Measurements from ENCODE around the gene RPSA. TPM values are rescaled to one million over a fixed set of nuclear protein-coding genes. Genes with fewer than 3 reads are reported as not detected.

RPSA gene
- total RNA-seq, 1 experiment from 2014 or later, result 2,455 TPM

GRCh38 chr3:39415983-39416382 lies 9.5 kb downstream of the RPSA start:
- no peak for DNase-seq (ENCODE audit: low spot score)
- H3K36me3 Mint-ChIP-seq, result peaks cover 28% of the 10 kb centered on the region
- ChIA-PET POLR2A (interaction anchor here (0.6 to 1.0 kb wide), 3 partner anchors 15 to 27 kb away, joined by 3 to 8 read pairs (median 4); no protein-coding TSS in a partner anchor), CTCF (interaction anchor here (0.6 to 3.3 kb wide), 6 partner anchors 9 to 128 kb away, joined by 3 to 17 read pairs (median 6); partner anchors contain the start of gene RPSA)
- no peaks in the 10 kb centered on the region; the same call in 1 of the 2 replicates for H3K27me3 Mint-ChIP-seq (ENCODE audit: low read depth)
- peak overlapping the region; percentile 80; the same call in 1 of the 2 replicates for H3K27ac Mint-ChIP-seq
- peak; percentile 15 for ATAC-seq
- H3K4me3 Mint-ChIP-seq, result no peak overlapping the region
- H3K9me3 Mint-ChIP-seq, result peaks cover 2% of the 10 kb centered on the region; the same call in 1 of the 2 replicates
- peaks cover 27% of the 10 kb centered on the region for H3K4me1 Mint-ChIP-seq
- TF ChIP-seq HMGA2 (CRISPR knock-in tag; IDR thresholded peaks at IDR 0.05) (no peak), ELF4 (CRISPR knock-in tag; IDR thresholded peaks at IDR 0.05; ENCODE audit: low read depth) (no peak), TEAD4 (CRISPR knock-in tag; IDR thresholded peaks at IDR 0.05) (no peak), TEAD1 (CRISPR knock-in tag; IDR thresholded peaks at IDR 0.05) (no peak), OVOL2 (CRISPR knock-in tag; IDR thresholded peaks at IDR 0.05; ENCODE audit: borderline replicate concordance) (no peak), NR2C2 (CRISPR knock-in tag; IDR thresholded peaks at IDR 0.05) (no peak), ZNF532 (CRISPR knock-in tag; IDR thresholded peaks at IDR 0.05; ENCODE audit: borderline replicate concordance) (peak; percentile 66; the same call in 1 of the 2 replicates), ZNF396 (CRISPR knock-in tag; IDR thresholded peaks at IDR 0.05; ENCODE audit: borderline replicate concordance) (no peak), PRDM15 (CRISPR knock-in tag; IDR thresholded peaks at IDR 0.05) (no peak), FOXP4 (CRISPR knock-in tag; IDR thresholded peaks at IDR 0.05) (no peak), ZNF317 (CRISPR knock-in tag; IDR thresholded peaks at IDR 0.05; ENCODE audit: borderline replicate concordance, low read depth) (no peak), RORB (CRISPR knock-in tag; IDR thresholded peaks at IDR 0.05) (no peak), GABPB1 (CRISPR knock-in tag; IDR thresholded peaks at IDR 0.05) (no peak), CBFB (CRISPR knock-in tag; IDR thresholded peaks at IDR 0.05; ENCODE audit: low read depth) (no peak), ZNF219 (CRISPR knock-in tag; IDR thresholded peaks at IDR 0.05; ENCODE audit: borderline replicate concordance) (no peak), E2F5 (CRISPR knock-in tag; IDR thresholded peaks at IDR 0.05) (no peak), ZNF138 (CRISPR knock-in tag; conservative IDR thresholded peaks at IDR 0.05) (no peak), JAZF1 (CRISPR knock-in tag; IDR thresholded peaks at IDR 0.05) (no peak), FOXJ3 (CRISPR knock-in tag; IDR thresholded peaks at IDR 0.05; ENCODE audit: borderline replicate concordance) (no peak; the same call in 1 of the 2 replicates), SP1 (CRISPR knock-in tag; conservative IDR thresholded peaks at IDR 0.05) (no peak), CREB1 (CRISPR knock-in tag; IDR thresholded peaks at IDR 0.05) (no peak)
- TF ChIP-seq, protein P1, sequence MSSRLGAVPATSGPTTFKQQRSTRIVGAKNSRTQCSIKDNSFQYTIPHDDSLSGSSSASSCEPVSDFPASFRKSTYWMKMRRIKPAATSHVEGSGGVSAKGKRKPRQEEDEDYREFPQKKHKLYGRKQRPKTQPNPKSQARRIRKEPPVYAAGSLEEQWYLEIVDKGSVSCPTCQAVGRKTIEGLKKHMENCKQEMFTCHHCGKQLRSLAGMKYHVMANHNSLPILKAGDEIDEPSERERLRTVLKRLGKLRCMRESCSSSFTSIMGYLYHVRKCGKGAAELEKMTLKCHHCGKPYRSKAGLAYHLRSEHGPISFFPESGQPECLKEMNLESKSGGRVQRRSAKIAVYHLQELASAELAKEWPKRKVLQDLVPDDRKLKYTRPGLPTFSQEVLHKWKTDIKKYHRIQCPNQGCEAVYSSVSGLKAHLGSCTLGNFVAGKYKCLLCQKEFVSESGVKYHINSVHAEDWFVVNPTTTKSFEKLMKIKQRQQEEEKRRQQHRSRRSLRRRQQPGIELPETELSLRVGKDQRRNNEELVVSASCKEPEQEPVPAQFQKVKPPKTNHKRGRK (CRISPR knock-in tag; IDR thresholded peaks at IDR 0.05; ENCODE audit: borderline replicate concordance), result no peak
- TF ChIP-seq, protein P2, sequence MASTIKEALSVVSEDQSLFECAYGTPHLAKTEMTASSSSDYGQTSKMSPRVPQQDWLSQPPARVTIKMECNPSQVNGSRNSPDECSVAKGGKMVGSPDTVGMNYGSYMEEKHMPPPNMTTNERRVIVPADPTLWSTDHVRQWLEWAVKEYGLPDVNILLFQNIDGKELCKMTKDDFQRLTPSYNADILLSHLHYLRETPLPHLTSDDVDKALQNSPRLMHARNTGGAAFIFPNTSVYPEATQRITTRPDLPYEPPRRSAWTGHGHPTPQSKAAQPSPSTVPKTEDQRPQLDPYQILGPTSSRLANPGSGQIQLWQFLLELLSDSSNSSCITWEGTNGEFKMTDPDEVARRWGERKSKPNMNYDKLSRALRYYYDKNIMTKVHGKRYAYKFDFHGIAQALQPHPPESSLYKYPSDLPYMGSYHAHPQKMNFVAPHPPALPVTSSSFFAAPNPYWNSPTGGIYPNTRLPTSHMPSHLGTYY (CRISPR knock-in tag; IDR thresholded peaks at IDR 0.05), result peak; percentile 68; the same call in 1 of the 2 replicates

Measured in WTC11 (cell line).